ENCODE measurements around the gene ADRM1. TPM values are rescaled to one million over a fixed set of nuclear protein-coding genes. Genes with fewer than 3 reads are reported as not detected.
A peak's percentile ranks its signal among the peaks of the same experiment; 100 is the strongest.

The ADRM1 gene
- total RNA-seq, 5 donors from 2014 or later (not counting 1 experiment from before 2014, with no cell fraction given) = 44.7 to 80.3 (median 72.9) TPM

DNA sequence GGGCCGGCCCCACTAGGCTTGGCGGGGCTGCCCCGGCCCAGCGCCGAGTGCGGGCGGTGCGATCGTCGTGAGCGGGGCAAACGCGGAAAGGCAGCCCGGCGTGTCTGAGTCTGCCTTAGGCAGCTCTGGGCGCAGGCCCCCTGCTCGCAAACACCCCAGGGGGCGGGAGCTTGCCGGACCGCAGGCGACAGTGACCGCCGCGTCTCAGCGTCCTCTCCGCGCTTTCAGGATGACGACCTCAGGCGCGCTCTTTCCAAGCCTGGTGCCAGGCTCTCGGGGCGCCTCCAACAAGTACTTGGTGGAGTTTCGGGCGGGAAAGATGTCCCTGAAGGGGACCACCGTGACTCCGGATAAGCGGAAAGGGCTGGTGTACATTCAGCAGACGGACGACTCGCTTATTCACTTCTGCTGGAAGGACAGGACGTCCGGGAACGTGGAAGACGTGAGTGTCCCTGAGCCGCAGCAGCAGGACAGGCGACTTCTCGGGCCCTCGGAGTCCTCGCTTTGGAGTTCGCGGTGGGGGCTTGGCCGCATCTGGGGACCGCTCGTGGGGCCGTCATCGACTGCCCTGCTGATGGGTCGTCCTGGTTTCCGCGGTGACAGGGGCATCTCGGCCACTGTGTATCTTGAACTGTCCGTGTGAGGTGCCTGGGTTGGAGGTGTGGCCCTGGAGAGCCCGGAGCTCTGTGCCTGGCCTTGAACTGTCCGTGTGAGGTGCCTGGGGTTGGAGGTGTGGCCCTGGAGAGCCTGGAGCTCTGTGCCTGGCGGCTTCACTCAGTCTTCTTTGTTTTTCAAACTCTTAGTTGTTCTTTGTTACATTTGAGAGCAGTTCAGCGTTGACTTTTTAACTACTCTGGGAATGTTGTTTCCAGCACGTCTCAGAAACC, 786 bp downstream of the ADRM1 start:
- POLR2A ChIA-PET = interaction anchor here in 1 of 2 donors (0.7 kb wide), 1 partner anchor 64 kb away, joined by 4 read pairs; no protein-coding TSS in a partner anchor
- Histone ChIP-seq H3K27me3 (replicated peaks in 1 of 2; ENCODE audit: control insufficient read depth in 2 of 2, extremely low read depth in 1 of 2, insufficient read depth in 2 of 2, low read length in 1 of 2) (peaks cover 0 to 2% of the 10 kb centered on the region in 2 experiments), H3K4me1 (ENCODE audit: control insufficient read depth in 1 of 2, extremely low read depth in 1 of 2, insufficient read depth in 2 of 2, low read length in 2 of 2) (peaks cover 5 to 49% of the 10 kb centered on the region in 2 experiments), H3K9me3 (no peaks in the 10 kb centered on the region), H3K27ac (ENCODE audit: low read length) (peak overlapping the region; percentile 23), H3K36me3 (ENCODE audit: control insufficient read depth in 2 of 2, extremely low read depth in 1 of 2, insufficient read depth in 1 of 2, low read length in 1 of 2) (peaks cover 22 to 45% of the 10 kb centered on the region in 2 donors), H3K4me3 (ENCODE audit: control insufficient read depth in 1 of 2, extremely low read depth in 1 of 2, low read length in 1 of 2) (peak overlapping the region; percentile 76 to 83)
- ATAC-seq (replicated peaks in 1 of 4) (peak; percentile 2 to 6 (median 4)), DNase-seq (peak in 3 of 35 experiments; percentile 16 to 34 (median 22))
- Mint-ChIP-seq H3K36me3 (peaks cover 11% of the 10 kb centered on the region), H3K4me1 (peaks cover 29 to 32% (median 29%) of the 10 kb centered on the region in 3 donors), H3K27me3 (no peaks in the 10 kb centered on the region), H3K27ac (peak overlapping the region; percentile 74 to 89), H3K9me3 (no peaks in the 10 kb centered on the region), H3K4me3 (peak overlapping the region; percentile 85 to 97 (median 86))
- CTCF ChIA-PET = no interaction called here
- WGBS (ENCODE audit: insufficient coverage) = 6% methylated on average over 65 of the region's 66 CpGs

GRCh38 chr20:62304331-62305148, 1.7 kb downstream of the ADRM1 start:
- CTCF ChIA-PET = no interaction called here
- Histone ChIP-seq H3K9me3 (no peaks in the 10 kb centered on the region), H3K4me1 (ENCODE audit: control insufficient read depth in 1 of 2, extremely low read depth in 1 of 2, insufficient read depth in 2 of 2, low read length in 2 of 2) (peaks cover 5 to 49% of the 10 kb centered on the region in 2 experiments), H3K4me3 (ENCODE audit: control insufficient read depth in 1 of 2, extremely low read depth in 1 of 2, low read length in 1 of 2) (peak overlapping the region; percentile 76 to 83), H3K27me3 (replicated peaks in 1 of 2; ENCODE audit: control insufficient read depth in 2 of 2, extremely low read depth in 1 of 2, insufficient read depth in 2 of 2, low read length in 1 of 2) (peaks cover 0 to 2% of the 10 kb centered on the region in 2 experiments), H3K36me3 (ENCODE audit: control insufficient read depth in 2 of 2, extremely low read depth in 1 of 2, insufficient read depth in 1 of 2, low read length in 1 of 2) (peaks cover 22 to 52% of the 10 kb centered on the region in 2 donors), H3K27ac (ENCODE audit: low read length) (no peak overlapping the region)
- POLR2A ChIA-PET = no interaction called here
- H3K27ac Mint-ChIP-seq = peak overlapping the region; percentile 74 to 89
- peaks cover 15% of the 10 kb centered on the region for H3K36me3 Mint-ChIP-seq
- ATAC-seq (replicated peaks in 1 of 4) = no peak
- H3K9me3 Mint-ChIP-seq = no peaks in the 10 kb centered on the region
- H3K27me3 Mint-ChIP-seq = no peaks in the 10 kb centered on the region
- peak overlapping the region; percentile 85 to 97 (median 86) for H3K4me3 Mint-ChIP-seq
- peaks cover 29 to 32% (median 29%) of the 10 kb centered on the region in 3 donors for H3K4me1 Mint-ChIP-seq
- 87% methylated on average over 24 of the region's 29 CpGs for WGBS (ENCODE audit: insufficient coverage)
- no peak for DNase-seq

DNA sequence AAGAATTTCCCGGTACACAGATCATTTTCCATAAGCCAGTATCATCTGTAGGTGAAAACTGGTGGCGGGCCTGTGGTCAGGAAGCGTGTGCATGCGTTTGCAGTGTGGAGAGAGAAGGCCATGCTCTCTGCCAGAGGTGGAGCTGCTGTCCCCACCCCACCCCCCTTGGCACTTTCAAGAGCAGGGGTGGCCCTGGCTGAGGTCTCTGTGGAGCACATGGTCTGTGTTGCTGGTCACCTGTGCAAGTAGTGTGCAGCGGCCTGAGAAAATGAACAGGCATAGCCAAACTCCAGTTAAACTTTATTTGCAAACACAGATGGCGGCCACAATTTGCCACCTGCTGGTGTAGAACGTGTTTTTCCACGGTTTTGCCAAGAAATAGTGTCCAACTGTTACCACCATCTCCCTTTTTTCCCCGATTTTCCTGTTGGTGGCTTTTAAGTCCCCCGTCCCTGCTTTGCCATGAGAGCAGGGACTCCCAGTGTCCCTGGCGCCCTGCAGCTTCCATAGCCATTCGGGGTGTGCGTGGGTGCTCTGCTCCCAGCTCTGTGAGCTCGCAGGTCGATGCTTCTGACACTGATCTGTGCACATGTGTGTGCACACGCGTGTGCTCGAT, 2.5 kb downstream of the ADRM1 start:
- Mint-ChIP-seq H3K36me3 (peaks cover 15% of the 10 kb centered on the region), H3K27me3 (no peaks in the 10 kb centered on the region), H3K9me3 (no peaks in the 10 kb centered on the region), H3K4me1 (peaks cover 29 to 32% (median 29%) of the 10 kb centered on the region in 3 donors), H3K4me3 (peak overlapping the region; percentile 85 to 97 (median 86)), H3K27ac (no peak overlapping the region)
- Histone ChIP-seq H3K27me3 (replicated peaks in 1 of 2; ENCODE audit: control insufficient read depth in 2 of 2, extremely low read depth in 1 of 2, insufficient read depth in 2 of 2, low read length in 1 of 2) (peaks cover 0 to 2% of the 10 kb centered on the region in 2 experiments), H3K4me1 (ENCODE audit: control insufficient read depth in 1 of 2, extremely low read depth in 1 of 2, insufficient read depth in 2 of 2, low read length in 2 of 2) (peaks cover 5 to 49% of the 10 kb centered on the region in 2 experiments), H3K36me3 (ENCODE audit: control insufficient read depth in 2 of 2, extremely low read depth in 1 of 2, insufficient read depth in 1 of 2, low read length in 1 of 2) (peaks cover 22 to 52% of the 10 kb centered on the region in 2 donors), H3K9me3 (no peaks in the 10 kb centered on the region), H3K27ac (ENCODE audit: low read length) (no peak overlapping the region), H3K4me3 (ENCODE audit: control insufficient read depth in 1 of 2, extremely low read depth in 1 of 2, low read length in 1 of 2) (no peak overlapping the region)
- POLR2A ChIA-PET = no interaction called here
- whole genome bisulfite sequencing (ENCODE audit: insufficient coverage) = 84% methylated on average over 15 of the region's 18 CpGs
- DNase-seq = no peak
- CTCF ChIA-PET = no interaction called here
- ATAC-seq (replicated peaks in 1 of 4) = no peak

GRCh38 chr20:62305765-62306413, 3.1 kb downstream of the ADRM1 start:
- ChIA-PET POLR2A (no interaction called here), CTCF (no interaction called here)
- H3K4me1 ChIP-seq (ENCODE audit: control insufficient read depth in 1 of 2, extremely low read depth in 1 of 2, insufficient read depth in 2 of 2, low read length in 2 of 2) = peaks cover 5 to 49% of the 10 kb centered on the region in 2 experiments
- H3K9me3 ChIP-seq = no peaks in the 10 kb centered on the region
- Mint-ChIP-seq H3K27me3 (no peaks in the 10 kb centered on the region), H3K27ac (no peak overlapping the region), H3K4me3 (peak overlapping the region; percentile 50 to 97 (median 57)), H3K36me3 (peaks cover 15% of the 10 kb centered on the region), H3K9me3 (no peaks in the 10 kb centered on the region), H3K4me1 (peaks cover 29 to 32% (median 29%) of the 10 kb centered on the region in 3 donors)
- no peak for ATAC-seq (replicated peaks in 1 of 4)
- H3K27ac ChIP-seq (ENCODE audit: low read length) = no peak overlapping the region
- peaks cover 0 to 2% of the 10 kb centered on the region in 2 experiments for H3K27me3 ChIP-seq (replicated peaks in 1 of 2; ENCODE audit: control insufficient read depth in 2 of 2, extremely low read depth in 1 of 2, insufficient read depth in 2 of 2, low read length in 1 of 2)
- no peak overlapping the region for H3K4me3 ChIP-seq (ENCODE audit: control insufficient read depth in 1 of 2, extremely low read depth in 1 of 2, low read length in 1 of 2)
- H3K36me3 ChIP-seq (ENCODE audit: control insufficient read depth in 2 of 2, extremely low read depth in 1 of 2, insufficient read depth in 1 of 2, low read length in 1 of 2) = peaks cover 22 to 52% of the 10 kb centered on the region in 2 donors
- 90% methylated on average over 29 of the region's 33 CpGs for WGBS (ENCODE audit: insufficient coverage)
- DNase-seq = no peak

DNA sequence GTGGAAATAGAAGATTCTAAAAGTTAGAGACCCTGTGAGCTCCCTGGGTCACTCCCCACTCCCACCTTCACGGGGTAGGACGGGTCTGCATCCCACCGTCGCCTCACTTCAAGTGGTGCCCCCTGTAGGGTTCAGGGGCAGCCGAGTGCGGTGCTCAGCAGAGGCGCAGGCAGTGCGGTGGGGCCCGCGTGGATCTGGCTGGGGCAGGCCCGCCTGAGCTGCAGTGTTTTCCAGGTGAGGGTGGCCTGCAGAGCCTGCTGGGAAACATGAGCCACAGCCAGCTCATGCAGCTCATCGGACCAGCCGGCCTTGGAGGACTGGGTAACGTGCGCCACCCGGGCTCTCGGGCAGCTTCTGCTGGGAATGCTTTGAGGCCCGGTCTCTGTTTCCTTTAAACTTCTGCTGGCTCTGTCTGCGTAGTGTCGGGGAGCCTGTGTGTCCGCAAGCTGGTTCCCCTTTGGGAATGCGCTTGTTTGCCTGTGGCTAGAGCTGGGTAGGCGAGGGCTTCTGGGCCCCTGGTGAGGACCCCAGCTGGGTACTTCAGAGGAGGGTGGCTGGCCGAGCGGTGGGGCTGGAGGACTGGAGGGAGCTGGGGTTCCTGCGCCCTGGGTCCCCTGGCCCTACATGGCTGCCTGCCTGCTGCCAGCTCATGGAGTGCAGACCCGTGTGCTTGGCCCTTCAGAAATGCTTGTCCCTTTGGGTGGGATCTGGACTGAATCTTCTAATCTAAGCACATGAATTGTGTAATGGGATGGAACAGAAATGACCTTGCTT, 3.8 kb downstream of the ADRM1 start:
- ChIA-PET CTCF (no interaction called here), POLR2A (interaction anchor here in 1 of 2 donors (0.6 kb wide), 1 partner anchor 16 kb away, joined by 3 read pairs; no protein-coding TSS in a partner anchor)
- H3K36me3 ChIP-seq (ENCODE audit: control insufficient read depth in 2 of 2, extremely low read depth in 1 of 2, insufficient read depth in 1 of 2, low read length in 1 of 2) = peaks cover 22 to 52% of the 10 kb centered on the region in 2 donors
- no peaks in the 10 kb centered on the region for H3K9me3 ChIP-seq
- H3K27me3 ChIP-seq (replicated peaks in 1 of 2; ENCODE audit: control insufficient read depth in 2 of 2, extremely low read depth in 1 of 2, insufficient read depth in 2 of 2, low read length in 1 of 2) = peaks cover 0 to 2% of the 10 kb centered on the region in 2 experiments
- Mint-ChIP-seq H3K27ac (no peak overlapping the region), H3K27me3 (no peaks in the 10 kb centered on the region), H3K4me3 (no peak overlapping the region), H3K36me3 (peaks cover 15% of the 10 kb centered on the region), H3K9me3 (no peaks in the 10 kb centered on the region), H3K4me1 (peaks cover 25 to 26% (median 25%) of the 10 kb centered on the region in 3 donors)
- no peak overlapping the region for H3K4me3 ChIP-seq (ENCODE audit: control insufficient read depth in 1 of 2, extremely low read depth in 1 of 2, low read length in 1 of 2)
- 97% methylated on average over 24 of the region's 27 CpGs for WGBS (ENCODE audit: insufficient coverage)
- ATAC-seq (replicated peaks in 1 of 4) (no peak), DNase-seq (no peak)
- H3K27ac ChIP-seq (ENCODE audit: low read length) = no peak overlapping the region
- H3K4me1 ChIP-seq (ENCODE audit: control insufficient read depth in 1 of 2, extremely low read depth in 1 of 2, insufficient read depth in 2 of 2, low read length in 2 of 2) = peaks cover 5 to 45% of the 10 kb centered on the region in 2 experiments

Data from T-cell (primary cell).